GM18498 (cell line): ENCODE results near the gene ZFHX2.

Experiments
- ATAC-seq: cut with Tn5 transposase; IDR thresholded peaks from one replicate; pipeline ENCODE4 v1.9.1; 2021; ENCODE audit warnings: mild to moderate bottlenecking, moderate library complexity; ENCODE audit not compliant: unreplicated experiment

The ZFHX2 gene

DNA sequence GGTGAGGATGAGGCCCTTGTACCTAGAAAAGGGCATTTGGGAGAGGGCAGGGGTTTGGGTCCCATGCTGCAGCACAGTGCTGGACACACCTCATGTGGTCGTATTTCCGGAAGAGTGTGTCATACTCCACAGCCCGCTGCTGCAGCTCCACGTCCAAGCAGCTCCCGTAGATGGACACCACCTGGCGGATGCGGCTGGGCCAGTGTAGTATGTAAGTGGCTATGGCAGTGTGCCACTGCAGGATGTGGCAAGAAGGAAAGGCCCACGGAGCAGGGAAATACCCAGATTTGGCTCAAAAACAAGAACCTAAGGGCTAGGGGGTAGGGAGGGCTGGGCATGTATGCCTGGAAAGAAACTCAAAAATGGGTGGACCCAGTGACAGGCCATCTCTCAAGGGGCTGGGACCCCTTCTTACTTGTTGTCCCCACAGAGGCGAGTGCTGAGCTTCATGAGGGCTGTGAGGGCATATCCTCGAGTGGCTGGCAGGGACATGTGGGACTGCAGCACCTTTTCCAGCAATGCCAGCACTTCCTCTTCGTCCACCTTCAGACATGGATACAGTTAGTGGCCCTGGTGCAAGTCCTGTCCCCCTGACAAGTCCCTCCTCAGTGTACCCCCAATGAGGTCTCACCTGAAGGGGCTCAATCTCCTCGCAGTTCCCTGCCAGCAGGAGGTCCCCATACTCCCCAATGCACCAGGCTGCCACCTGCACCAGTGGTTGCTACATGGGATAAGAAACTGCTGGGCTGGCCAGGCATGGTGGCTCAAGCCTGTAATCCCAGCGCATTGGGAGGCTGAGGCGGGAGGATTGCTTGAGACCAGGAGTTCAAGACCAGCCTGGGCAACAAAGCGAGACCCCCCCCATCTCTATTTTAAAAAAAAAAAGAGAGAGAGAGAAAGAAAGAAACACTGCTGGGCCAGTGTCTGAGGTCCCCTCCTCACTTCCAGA is 10.6 kb upstream of the ZFHX2 start:
- no peak for ATAC-seq

DNA sequence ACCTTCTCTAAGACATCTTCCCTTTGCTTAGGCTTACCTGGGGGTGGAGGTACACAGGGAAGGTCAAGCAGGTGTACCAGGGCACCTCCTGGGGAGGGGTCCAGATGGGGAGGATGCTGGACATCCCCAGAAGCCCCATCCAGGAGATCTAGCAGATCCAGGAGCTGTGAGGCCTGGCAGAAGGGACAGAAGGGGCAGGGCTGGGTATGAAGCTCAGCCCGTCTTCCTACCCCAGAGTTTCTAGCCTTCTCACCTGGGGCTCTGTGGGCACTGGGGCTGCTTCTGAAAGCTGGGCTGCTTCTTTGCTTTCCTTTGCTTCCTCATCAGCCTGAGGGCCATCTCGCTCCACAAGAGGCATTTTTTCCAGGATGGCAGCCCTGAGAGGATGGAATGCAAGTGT is 9.7 kb upstream of the ZFHX2 start:
- no peak for ATAC-seq

DNA sequence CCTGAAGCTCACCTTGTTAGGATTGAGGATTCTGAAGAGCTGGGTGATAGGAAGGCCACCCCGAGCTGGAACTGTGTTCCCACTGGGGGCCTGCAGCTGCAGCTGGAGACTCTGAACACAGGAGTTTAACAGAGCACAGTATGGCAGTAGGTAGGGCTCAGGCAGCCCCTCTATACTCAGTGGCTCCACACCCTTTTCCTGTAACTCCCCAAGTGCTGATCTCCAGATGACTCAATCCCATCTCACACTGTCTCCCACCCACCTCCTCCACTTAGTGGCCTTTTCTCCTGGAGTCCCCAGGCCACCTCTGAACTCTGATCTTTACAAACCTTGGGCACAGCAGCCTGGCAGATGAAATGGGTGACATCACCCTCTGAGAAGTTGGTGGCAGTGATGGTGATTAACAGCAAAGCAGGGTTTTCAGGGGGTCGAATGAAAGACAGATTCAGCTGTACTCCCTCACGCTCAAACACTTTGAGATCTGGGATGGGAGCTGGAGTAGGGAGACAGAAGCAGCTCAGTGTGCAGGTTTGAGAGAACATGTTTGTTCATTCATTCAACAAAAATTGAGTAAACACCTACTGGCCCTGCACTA is 8.5 kb upstream of the ZFHX2 start:
- no peak for ATAC-seq

DNA sequence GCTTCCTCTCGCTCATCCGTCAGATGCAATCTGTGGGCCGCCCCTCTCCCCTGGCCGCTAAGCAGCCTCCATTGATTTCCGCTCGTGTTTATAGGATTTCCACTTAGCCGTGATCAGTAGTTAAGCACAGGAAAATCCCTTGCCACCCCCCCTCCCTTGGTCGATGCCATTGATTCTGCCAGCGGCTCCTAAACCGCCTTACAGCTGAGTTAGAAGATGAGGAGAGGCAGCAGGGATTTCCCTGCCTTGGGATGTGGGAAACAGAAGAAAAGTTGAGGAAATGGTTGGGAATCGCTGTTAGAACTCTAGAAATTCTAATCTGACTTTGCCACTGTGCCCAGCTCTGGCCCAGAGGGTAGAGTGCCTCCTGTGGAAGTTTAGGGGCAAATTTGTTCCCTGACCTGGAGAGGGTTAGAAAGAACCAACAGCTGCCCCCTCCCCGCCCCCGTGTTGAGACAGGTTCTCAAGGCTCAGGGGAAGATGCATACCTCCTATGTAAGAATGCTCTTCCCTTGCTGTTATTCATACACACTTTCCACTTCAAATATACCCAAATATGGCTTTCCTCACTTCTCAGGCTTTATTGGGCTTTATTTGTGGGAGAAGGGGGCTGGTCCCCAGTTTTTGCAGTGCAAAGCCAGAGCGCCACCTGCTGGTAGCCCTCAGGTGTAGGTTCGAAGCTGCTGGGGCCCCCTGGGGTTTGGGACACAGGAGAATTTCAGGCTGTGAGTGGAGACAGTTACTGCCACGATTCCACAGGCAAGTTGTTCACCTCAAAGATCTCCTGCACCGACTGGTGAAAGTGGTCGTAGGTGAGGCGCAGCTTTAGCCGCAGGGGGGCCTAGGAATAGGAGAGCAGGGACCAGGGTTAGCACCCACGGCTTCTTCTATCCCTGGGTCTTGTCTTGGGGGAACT is 7.7 kb upstream of the ZFHX2 start:
- no peak for ATAC-seq

DNA sequence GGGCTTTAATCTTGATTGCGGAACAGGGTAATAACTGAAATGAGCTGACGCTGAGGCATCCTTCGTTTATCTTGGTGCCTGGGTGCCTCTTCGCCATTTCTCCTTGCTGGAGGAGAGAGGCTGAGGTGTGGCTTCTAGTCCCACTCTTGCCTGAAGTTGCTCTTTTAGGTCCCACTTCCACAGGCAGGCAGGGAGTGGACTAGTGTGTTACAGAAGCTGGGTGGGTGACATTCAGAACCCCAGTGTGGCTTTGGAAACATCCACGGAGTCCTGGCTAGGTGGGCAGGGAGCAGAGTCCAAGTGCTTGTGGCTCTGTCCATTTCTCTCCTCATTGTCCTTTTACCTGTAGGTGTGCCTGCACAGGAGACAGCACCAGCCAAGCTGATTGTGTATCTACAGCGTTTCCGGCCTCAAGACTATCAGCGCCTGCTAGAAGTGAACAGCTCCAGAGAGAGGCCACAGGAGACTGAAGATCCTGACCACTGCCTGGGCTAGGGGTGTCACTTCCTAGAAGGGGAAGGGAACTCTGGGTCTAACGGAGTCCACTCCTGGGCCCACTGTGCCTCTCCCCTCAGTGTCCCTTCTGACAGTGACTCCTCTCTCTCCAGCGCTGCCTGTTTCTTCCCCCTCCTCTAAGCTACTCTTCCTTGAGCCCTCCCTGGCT is 6.9 kb upstream of the ZFHX2 start:
- no peak for ATAC-seq

DNA sequence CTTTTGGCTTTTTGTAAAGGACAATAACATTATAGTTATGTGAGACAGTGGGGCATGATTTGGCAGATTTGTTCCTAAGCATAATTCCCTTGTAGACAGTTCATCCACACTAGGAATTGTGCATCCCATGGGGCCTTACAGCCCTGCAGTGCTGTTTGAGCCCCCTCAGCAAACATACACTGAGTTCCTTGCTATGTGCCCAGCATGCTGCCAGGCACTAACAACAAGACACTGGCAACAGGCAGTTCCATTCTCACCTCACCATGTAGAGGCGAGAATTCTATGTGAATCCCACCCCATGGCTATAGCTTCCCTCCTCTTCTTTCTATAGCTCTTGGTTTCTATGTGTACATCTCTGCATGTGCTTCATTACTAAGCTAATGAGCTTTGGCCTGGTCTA is 6.4 kb upstream of the ZFHX2 start:
- no peak for ATAC-seq

DNA sequence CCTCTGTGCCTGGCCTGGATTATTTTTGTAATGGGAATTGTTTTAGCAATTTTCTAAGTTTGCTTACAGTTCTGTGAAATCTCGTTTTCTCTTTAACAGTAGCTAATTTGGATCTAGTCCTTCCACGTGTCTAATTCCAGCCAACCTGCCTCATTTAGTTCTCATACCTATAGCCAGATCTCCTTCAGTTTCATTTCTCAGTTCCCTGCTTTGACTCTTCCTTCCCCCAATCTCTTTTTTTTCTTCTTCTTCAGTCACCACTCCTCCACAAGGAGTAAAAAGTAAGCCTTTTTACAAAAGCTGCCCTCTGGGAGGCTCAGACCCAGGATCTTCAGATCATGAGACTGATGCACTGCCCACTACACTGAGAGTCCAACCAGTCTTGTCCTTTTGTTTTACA is 6.0 kb upstream of the ZFHX2 start:
- no peak for ATAC-seq

DNA sequence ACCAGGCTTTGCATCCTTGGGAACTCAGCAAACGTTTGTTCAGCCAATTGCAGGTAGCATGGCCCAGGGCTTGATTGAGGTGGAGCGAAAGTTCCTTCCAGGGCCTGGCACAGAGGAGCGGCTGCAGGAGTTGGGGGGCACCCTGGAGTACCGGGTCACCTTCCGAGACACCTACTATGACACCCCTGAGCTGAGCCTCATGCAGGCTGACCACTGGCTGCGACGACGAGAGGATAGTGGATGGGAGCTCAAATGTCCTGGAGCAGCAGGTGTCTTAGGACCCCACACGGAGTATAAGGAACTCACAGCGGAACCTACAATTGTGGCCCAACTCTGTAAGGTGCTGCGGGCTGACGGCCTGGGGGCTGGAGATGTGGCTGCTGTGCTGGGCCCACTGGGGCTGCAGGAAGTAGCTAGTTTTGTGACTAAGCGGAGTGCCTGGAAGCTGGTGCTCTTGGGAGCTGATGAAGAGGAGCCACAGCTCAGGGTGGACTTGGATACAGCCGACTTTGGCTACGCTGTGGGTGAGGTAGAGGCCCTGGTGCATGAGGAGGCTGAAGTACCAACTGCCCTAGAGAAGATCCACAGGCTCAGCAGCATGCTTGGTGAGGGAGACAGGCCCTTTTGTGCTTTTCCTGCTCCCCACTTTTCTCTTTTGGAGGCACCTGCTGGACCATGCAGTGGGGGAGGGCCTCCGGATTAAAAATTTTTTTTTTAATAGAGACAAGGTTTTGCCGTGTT is 5.3 kb upstream of the ZFHX2 start:
- ATAC-seq = no peak

DNA sequence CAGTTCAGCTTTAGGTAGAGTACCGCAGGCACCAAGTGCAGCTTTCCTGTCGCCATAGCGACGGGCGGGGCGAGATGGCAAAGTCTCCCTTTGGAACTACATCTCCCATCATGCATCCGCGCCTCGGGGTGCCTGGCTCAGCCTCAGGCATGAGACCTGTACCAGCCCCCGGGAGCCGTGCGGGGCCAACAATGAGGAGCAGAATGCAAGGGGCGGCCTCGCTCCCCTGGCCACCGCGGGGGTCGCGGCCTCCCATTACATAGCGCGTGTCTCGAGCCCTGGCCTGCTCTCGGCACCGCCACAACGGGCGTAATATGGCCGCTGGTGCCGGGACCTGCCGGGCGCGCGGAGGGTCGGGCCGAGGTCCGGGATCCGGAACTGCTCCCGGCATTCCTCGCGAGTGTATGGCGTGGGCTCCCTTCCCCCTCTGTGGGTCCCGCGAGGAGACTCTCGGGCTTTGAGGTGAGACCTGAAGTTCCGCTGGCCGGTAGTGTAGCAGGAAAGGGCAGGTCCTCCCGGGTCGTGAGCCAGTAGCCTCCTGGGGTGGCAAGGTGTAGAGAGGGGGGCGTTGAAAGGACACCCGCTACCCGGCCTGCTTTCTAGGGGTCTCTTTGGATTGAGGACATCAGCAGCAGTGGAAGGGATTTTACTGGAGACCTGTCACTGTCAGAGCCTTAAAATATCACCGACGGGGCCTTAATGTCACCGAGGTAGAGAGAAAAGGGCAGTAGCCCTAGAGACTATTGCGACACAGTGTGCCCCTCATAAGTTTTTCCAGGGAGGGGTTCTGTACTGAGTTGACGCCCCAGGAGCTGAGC is 4.5 kb upstream of the ZFHX2 start, which contains the start of gene THTPA:
Gene THTPA, plus strand, starts transcription at position 390 of the 818 bp plus-strand sequence. CDS start 487 bp downstream, outside the sequence.
- peak; percentile 88 for ATAC-seq

DNA sequence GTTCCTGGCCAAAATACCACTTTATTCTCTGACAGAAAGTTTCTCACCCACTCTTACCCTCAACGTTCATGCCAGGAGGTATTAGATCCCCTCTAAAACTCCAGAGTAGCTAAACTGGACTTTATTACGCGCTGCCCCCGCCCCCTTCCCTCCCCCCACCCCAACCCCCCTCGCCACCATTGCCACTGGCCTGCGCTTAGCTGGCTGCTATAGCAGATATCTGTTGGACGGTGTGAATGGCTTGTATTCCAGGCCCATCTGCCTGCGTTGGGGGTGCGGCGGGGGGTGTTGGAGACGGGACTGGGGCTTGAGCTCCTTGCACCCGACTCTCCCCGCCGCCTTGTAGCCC is 3.9 kb upstream of the ZFHX2 start:
- no peak for ATAC-seq

DNA sequence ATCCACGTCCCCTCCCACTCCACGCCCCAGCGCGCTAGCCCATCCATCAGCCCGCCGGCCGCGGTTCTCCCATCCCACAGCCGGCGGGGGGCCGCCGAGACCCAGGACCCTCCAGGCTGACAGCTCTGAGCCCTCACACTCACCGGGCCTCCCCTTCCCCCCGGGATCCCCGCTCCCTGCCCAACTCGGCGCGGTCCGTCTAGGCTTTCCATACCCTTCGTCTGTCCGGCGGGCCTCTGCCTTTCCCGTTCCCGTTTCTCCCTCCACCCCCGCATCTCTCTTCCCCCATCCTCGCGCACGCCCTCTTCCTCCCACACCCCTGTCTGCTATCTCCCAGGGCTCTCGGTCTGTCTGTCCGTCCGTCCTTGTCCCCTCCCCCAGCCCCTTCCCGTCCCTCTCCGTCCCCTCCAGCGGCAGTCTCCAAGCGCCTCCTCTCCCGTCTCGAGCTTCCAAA is 726 bp downstream of the ZFHX2 start:
- no peak for ATAC-seq

DNA sequence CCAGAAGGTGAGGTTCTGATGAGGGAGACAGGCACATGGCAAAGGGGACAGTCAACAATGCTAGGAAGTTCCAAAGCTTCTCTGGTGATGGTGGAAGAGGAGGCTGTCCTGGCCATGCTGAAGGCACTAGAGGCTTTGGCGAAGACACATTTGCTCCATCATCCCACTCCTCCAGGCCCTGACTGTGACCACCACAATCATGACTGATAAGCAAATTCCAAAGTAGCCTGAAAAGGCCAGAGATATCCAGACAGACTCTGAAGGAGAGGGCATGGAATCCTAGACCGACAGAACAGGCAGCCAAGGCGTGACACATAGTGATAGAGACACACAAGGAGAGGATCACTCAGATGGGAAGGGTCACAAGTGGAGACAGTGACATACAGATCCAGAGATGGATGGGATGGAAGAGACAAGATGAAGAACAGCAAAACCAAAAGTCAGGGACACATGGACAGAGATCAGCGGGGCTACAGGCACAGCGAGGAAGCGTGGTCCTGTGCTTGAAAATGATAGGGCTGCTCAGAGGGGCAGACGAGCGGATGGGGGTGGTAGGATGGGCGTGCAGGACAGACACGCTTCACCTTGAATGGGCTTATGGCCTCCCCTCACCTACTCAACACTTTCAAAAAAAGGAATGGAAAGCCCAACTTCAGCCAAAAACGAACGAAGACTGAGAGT is 1.3 kb downstream of the ZFHX2 start:
- no peak for ATAC-seq

DNA sequence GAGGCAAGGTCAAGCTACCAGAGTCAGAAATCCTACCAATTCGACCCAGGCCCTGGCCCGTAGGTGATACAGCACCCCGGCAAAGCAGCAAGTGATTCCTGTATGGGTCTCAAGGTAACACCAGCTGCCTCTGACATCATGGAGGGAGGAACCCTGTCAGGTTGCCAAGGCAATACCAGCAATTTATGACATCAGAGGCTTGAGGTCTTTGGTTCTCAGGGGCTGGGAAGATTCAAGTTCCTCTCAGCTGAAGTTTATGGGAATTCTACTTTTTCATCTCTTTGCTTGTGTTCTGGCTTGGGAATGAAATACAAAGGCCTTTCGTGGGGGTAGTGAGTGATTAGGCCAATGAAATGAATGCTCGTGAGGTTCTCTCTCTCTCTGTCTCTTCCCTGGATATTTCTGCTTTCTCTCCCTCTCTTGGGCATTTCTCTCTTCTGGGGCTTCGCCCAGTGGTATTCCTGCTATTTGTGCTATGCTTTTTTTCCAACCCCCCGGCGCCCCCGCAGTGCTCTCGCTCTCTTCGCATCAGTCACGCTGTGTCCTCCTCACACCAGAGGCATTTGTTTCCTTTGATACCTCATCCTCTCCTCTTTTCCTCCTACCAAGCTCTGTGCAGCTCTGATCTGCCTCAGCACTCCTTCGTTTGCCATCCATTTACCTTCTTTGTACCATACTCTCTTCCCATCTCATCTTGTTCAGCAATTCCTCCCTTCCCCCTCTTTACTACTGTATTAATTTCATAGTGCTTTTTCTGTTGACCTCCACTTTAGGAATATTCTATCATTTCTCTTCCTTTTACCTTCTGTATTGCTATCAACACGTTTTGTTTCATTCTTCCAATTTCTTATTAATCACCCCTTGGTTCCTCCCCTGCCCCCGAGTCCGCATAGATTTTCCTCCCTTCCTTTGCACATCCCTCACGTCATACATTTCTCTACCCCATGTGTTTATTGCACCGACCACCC is 2.9 kb downstream of the ZFHX2 start:
- no peak for ATAC-seq

DNA sequence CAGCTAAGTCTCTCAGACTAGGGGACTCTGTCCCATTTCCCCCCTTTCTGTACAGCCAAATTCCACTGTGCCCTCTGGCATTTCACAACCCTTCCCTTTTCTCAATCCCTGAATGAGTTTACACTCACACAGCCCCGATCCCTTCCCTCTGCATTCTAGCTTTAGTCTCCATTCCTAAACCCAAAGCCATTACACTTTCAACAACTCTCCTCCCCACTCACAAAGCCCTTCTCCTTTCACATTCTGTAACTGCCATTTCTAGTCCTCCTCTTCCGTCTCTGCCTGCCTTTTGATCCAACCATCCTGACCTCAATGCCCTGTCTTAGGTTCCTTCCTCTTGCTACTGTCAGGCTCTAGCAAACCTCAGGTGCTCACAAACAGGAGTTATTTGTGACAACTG is 3.6 kb downstream of the ZFHX2 start:
- ATAC-seq = no peak

DNA sequence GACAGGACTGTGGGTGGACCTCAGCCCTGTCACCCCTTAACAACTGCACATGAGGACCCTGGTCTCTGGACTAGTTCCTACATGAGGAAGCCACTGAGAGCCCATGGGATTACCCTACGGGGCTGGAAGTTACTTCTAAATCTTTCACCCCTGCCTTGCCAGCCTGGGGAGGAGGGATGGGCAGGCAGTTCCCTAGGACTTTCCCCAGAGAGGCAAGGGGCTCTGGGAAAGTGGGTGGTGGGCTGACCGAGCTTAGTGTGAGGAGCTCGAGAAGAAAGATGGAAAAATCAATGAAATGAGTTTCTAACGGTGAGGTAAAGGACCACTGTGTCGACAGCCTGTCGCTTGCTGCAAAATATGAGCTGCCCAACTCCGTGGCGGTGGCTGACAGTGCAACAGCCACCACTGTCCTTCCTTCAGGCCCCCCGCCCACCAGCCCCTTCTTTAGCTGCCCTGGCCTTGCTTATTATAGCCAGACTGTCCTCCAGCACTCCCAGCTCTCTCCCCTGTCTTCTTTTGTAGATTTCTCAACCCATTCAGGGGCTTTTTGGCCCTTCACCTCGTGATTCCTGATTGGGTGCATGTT is 5.0 kb downstream of the ZFHX2 start:
- ATAC-seq = no peak

DNA sequence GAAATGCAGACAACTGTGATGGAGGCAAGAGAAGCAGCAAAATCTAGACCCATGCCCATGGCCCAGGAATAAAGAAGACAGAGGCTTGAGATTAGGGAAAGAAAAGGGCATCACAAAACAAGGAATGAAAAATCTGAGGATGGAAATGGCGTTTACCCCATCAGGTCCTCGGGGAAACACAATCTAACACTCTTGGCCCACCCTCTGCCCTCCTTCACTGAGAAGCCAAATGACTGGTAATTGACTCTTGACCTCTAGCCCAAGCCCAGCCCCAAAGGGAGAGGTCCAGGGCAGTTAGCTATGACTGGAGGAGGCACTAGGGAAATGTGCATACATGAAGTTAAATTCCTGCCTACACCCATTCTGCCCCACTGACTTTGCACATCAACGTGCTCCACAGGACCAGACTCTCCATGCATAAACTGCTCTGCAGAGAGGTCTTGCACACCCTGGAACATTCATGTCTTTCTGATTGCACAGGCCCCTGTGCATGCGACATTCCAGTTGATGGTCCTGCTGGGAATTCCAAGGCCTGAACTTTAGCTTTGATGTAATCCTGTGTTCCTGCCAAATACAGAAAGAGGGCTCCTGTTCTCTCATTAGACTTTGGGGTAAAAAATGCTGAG is 5.7 kb downstream of the ZFHX2 start:
- ATAC-seq = no peak
